Activated T-helper 1 cell treated with anti-CD3 and anti-CD28 coated beads, Interleukin-12 subunit alpha, Interleukin-12 subunit beta, Interleukin-2, Interleukin-4 antibody, amounts not matched to agents 30 ng/mL and 10 ng/mL and 1 ng/mL, durations not matched to agents 14 hours and 24 hours and 36 hours (primary cell): Measurements from ENCODE around the gene SESN3. TPM values are rescaled to one million over a fixed set of nuclear protein-coding genes. Genes with fewer than 3 reads are reported as not detected.

ENCODE experiments used
- DNase-seq: peaks from one replicate; pipeline ENCODE4 v3.0.0; 2021; ENCODE audit warnings: low spot score
- H3K27ac Mint-ChIP-seq: one replicate; pipeline ENCODE4 v1.8.0; 2021; ENCODE audit warnings: mild to moderate bottlenecking, mixed read lengths
- H3K27me3 Mint-ChIP-seq: one replicate; pipeline ENCODE4 v1.8.0; 2022; ENCODE audit warnings: mild to moderate bottlenecking, moderate library complexity, mixed read lengths; ENCODE audit not compliant: insufficient read depth
- H3K36me3 Mint-ChIP-seq: one replicate; pipeline ENCODE4 v1.8.0; 2021; ENCODE audit warnings: low read depth, mixed read lengths
- H3K4me1 Mint-ChIP-seq: one replicate; pipeline ENCODE4 v1.8.0; 2021; ENCODE audit warnings: low read depth, mixed read lengths
- H3K4me3 Mint-ChIP-seq: one replicate; pipeline ENCODE4 v1.8.0; 2021; ENCODE audit warnings: mild to moderate bottlenecking, moderate library complexity, mixed read lengths
- H3K9me3 Mint-ChIP-seq: one replicate; pipeline ENCODE4 v1.8.0; 2021; ENCODE audit warnings: mixed read lengths
- intact Hi-C: fragments of 100-400 bp; cut with micrococcal nuclease; formaldehyde crosslinking; loops from one replicate; pipeline ENCODE4 v1.15.1; 2024
- total RNA-seq: library from RNA; stranded (reverse); gene quantifications from 2 replicates; pipeline ENCODE4 v1.2.3, GENCODE V29; 2022

Gene SESN3
- total RNA-seq, 1 donor from 2014 or later, result 62.0 TPM

DNA sequence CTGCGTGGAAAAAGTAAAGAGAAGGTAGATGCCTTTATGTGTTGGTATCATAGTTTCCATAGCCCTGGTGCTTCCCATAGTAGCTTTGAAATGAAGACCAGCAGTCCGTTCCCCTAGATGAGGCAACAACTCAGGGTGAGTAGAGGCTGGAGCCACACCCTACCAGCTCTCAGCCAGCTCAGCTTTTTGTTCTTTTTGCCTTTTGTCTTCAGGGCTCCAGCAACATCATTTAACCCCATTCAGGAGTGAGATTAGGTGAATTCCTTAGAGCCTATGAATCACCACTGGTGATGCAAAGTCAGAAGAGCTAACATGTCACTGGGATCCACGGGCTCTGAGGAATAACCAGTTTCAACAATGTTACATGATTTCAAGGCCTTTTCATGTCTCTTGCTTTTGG, 14.0 kb upstream of the SESN3 start:
- H3K9me3 Mint-ChIP-seq, result no peaks in the 10 kb centered on the region
- H3K27ac Mint-ChIP-seq, result no peak overlapping the region
- H3K4me1 Mint-ChIP-seq, result peaks cover 14% of the 10 kb centered on the region
- no peak overlapping the region for H3K4me3 Mint-ChIP-seq
- H3K27me3 Mint-ChIP-seq, result peaks cover 8% of the 10 kb centered on the region
- intact Hi-C loops, result no loop called here
- DNase-seq, result no peak
- no peaks in the 10 kb centered on the region for H3K36me3 Mint-ChIP-seq

- Mint-ChIP-seq H3K4me3 (no peak overlapping the region), H3K9me3 (no peaks in the 10 kb centered on the region), H3K27ac (no peak overlapping the region), H3K36me3 (no peaks in the 10 kb centered on the region), H3K27me3 (peaks cover 3% of the 10 kb centered on the region), H3K4me1 (peaks cover 8% of the 10 kb centered on the region)
- intact Hi-C loops, result no loop called here
- DNase-seq, result no peak
Observed at GRCh38 chr11:95243673-95244072, 12.7 kb upstream of the SESN3 start.

- Mint-ChIP-seq H3K4me3 (no peak overlapping the region), H3K27me3 (peaks cover 2% of the 10 kb centered on the region), H3K36me3 (no peaks in the 10 kb centered on the region), H3K4me1 (peaks cover 7% of the 10 kb centered on the region), H3K9me3 (no peaks in the 10 kb centered on the region), H3K27ac (no peak overlapping the region)
- intact Hi-C loops, result no loop called here
- no peak for DNase-seq
Observed at GRCh38 chr11:95242845-95243605, 12.0 kb upstream of the SESN3 start.

DNA sequence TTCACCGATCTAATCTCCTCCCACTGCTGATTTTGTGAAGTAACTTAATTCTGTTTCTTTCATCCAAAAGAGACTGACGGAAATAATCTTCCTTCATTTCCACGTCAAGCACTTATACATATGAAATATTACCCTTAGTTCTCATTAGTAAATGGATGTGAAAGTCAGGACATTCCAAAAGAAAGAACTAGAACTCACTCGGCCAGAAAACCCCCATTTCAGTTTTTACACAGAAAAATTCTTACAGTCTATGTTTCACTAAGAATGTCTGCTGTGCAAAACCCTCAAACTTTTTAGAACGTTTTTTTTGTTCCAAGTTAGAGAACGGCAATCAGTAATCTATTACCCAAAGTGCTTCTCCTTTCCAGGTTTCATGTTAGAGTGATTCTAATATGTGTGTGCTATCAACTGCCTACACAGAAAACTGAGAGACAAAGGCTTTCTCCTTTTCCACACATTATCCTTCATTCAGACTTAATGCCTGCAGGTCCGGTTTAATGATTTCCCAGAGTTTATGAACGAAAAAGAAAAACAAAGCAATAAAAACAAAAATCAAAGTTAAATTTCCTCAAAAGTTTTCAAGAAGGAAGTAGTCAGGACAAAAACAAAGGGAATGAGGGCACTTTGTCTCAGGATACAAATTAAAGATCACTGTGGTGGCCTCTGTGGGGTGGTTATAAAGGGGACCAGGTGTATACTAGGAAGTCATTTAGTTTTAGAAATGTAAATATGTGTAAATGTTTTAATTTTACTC, 11.3 kb upstream of the SESN3 start:
- H3K27ac Mint-ChIP-seq, result no peak overlapping the region
- H3K36me3 Mint-ChIP-seq, result no peaks in the 10 kb centered on the region
- H3K4me1 Mint-ChIP-seq, result peaks cover 7% of the 10 kb centered on the region
- DNase-seq, result no peak
- peaks cover 2% of the 10 kb centered on the region for H3K27me3 Mint-ChIP-seq
- intact Hi-C loops, result no loop called here
- H3K9me3 Mint-ChIP-seq, result no peaks in the 10 kb centered on the region
- no peak overlapping the region for H3K4me3 Mint-ChIP-seq

DNA sequence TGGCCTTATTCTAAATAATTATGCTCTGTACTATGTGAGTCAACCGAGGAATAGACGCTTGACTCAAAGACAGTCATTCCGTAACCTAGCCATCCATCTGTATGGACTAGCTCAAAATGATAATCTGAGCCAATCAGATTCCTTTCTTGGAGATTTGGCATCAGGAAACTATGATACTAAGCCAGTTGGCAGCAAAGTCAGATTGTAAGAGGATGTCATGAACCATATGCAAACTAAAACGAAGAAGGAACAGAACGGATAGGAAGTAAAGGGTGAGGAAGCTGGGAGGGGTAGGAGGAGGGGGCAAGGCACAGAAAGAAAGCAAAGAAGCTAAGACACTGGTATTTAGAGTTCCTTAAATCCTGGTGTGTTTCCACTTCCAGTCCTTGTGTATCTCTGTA, 10.7 kb upstream of the SESN3 start:
- H3K4me3 Mint-ChIP-seq, result no peak overlapping the region
- no peak for DNase-seq
- peaks cover 7% of the 10 kb centered on the region for H3K4me1 Mint-ChIP-seq
- intact Hi-C loops, result no loop called here
- no peak overlapping the region for H3K27ac Mint-ChIP-seq
- no peaks in the 10 kb centered on the region for H3K36me3 Mint-ChIP-seq
- no peaks in the 10 kb centered on the region for H3K9me3 Mint-ChIP-seq
- H3K27me3 Mint-ChIP-seq, result peaks cover 2% of the 10 kb centered on the region

DNA sequence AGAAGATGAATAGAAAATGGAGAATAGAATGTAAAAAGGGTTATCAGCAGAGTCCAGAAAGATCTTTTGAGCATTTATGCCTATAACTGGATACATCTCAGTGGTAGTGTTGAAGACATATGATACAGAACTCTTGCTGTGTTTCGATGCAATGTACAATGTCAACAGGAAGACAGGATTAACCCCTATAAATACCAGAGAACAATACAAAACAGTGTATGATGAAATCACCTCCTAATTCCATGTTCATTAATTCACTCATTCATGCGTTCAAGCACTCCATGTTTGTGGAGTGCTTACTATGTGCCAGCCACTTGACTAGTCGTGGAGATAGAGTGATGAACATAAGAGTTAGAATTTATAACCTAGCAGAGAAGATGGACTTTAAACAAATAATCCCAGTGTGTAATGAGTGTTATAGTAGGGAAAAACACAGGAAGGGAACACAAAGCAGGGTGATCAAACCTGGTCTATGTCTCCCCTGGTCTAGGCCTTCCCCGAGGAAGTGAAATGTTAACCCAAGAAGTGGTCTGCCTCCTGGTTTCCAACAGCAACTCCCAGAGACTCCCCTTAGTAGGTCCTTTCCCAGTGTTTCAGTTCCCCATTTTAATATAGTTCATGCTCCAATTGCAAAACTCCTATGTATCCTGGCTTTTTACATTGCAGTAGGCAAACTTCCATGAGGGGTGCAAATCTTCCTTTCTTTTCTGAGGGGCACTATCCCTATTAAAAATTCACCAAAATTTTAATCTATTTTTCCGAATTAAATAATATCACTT, 9.1 kb upstream of the SESN3 start:
- no peak overlapping the region for H3K27ac Mint-ChIP-seq
- DNase-seq, result no peak
- no peak overlapping the region for H3K4me3 Mint-ChIP-seq
- H3K4me1 Mint-ChIP-seq, result peaks cover 3% of the 10 kb centered on the region
- H3K9me3 Mint-ChIP-seq, result no peaks in the 10 kb centered on the region
- intact Hi-C loops, result no loop called here
- H3K27me3 Mint-ChIP-seq, result peaks cover 2% of the 10 kb centered on the region
- no peaks in the 10 kb centered on the region for H3K36me3 Mint-ChIP-seq

- Mint-ChIP-seq H3K4me1 (peaks cover 17% of the 10 kb centered on the region), H3K9me3 (no peaks in the 10 kb centered on the region), H3K27ac (peak overlapping the region; percentile 3), H3K27me3 (peaks cover 2% of the 10 kb centered on the region), H3K36me3 (peaks cover 4% of the 10 kb centered on the region), H3K4me3 (no peak overlapping the region)
- intact Hi-C loops, result loop anchor here (1.0 to 5.0 kb wide), 4 partner anchors 65 to 1105 kb away; partner anchors contain the start of genes CWC15, KDM4D and PANX1
- DNase-seq, result no peak
Observed at GRCh38 chr11:95232666-95233065, 1.7 kb upstream of the SESN3 start.

DNA sequence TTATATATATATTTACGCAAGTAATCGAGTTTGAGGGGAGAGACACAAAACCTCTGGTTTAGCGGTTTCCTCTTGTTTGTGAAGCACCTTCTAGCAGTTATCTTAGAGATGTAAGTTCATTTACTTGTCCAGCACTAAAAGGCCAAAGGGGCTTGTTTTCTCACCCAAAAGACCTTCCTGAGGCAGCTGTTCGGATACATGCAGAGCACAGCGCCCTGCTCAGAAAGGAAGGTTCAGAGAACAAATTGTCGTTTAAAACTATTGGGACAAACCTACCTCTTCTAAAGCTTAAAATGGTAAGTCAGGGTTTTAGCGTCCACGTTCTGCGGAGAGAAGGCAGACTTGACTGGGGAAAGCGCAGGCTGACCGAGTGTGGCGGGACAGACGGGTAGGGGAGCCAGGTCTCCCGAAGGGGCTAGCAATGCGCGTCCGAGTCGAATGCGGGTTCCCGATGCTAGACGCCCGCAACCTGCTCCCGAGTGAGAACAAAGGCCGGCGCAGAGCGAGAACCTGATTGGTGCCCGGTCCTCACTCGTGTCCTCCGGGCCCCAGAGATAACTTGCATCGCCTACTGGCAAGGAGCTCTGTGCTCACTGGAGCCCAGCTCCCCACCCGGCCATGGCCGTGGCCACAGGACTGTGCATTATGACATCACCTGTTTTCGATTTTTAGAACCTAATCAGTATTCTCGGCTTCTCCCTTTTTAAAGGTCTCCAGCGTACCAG, 1.0 kb upstream of the SESN3 start:
- no peak overlapping the region for H3K27ac Mint-ChIP-seq
- H3K4me1 Mint-ChIP-seq, result peaks cover 17% of the 10 kb centered on the region
- peak; percentile 48 for DNase-seq
- H3K4me3 Mint-ChIP-seq, result no peak overlapping the region
- H3K9me3 Mint-ChIP-seq, result no peaks in the 10 kb centered on the region
- peaks cover 4% of the 10 kb centered on the region for H3K36me3 Mint-ChIP-seq
- intact Hi-C loops, result loop anchor here (1.0 to 5.0 kb wide), 13 partner anchors 22 to 1157 kb away; partner anchors contain the start of genes CCDC82, CWC15, ENDOD1 and FAM76B
- H3K27me3 Mint-ChIP-seq, result peaks cover 2% of the 10 kb centered on the region

GRCh38 chr11:95230810-95231126, 234 bp downstream of the SESN3 start:
- DNase-seq, result no peak
- peaks cover 23% of the 10 kb centered on the region for H3K4me1 Mint-ChIP-seq
- H3K27ac Mint-ChIP-seq, result no peak overlapping the region
- H3K27me3 Mint-ChIP-seq, result peaks cover 2% of the 10 kb centered on the region
- peak overlapping the region; percentile 96 for H3K4me3 Mint-ChIP-seq
- peaks cover 9% of the 10 kb centered on the region for H3K36me3 Mint-ChIP-seq
- intact Hi-C loops, result loop anchor here (1.0 to 5.0 kb wide), 15 partner anchors 24 to 1159 kb away; partner anchors contain the start of genes CCDC82, CWC15, ENDOD1 and FAM76B
- no peaks in the 10 kb centered on the region for H3K9me3 Mint-ChIP-seq

- intact Hi-C loops, result loop anchor here (1.0 to 5.0 kb wide), 8 partner anchors 67 to 1103 kb away; partner anchors contain the start of genes CWC15, KDM4D and PANX1
- H3K9me3 Mint-ChIP-seq, result no peaks in the 10 kb centered on the region
- peaks cover 9% of the 10 kb centered on the region for H3K36me3 Mint-ChIP-seq
- peak overlapping the region; percentile 96 for H3K4me3 Mint-ChIP-seq
- peaks cover 2% of the 10 kb centered on the region for H3K27me3 Mint-ChIP-seq
- H3K4me1 Mint-ChIP-seq, result peaks cover 23% of the 10 kb centered on the region
- H3K27ac Mint-ChIP-seq, result peak overlapping the region; percentile 88
- peak; percentile 15 for DNase-seq
Observed at GRCh38 chr11:95229993-95230809, 801 bp downstream of the SESN3 start.

DNA sequence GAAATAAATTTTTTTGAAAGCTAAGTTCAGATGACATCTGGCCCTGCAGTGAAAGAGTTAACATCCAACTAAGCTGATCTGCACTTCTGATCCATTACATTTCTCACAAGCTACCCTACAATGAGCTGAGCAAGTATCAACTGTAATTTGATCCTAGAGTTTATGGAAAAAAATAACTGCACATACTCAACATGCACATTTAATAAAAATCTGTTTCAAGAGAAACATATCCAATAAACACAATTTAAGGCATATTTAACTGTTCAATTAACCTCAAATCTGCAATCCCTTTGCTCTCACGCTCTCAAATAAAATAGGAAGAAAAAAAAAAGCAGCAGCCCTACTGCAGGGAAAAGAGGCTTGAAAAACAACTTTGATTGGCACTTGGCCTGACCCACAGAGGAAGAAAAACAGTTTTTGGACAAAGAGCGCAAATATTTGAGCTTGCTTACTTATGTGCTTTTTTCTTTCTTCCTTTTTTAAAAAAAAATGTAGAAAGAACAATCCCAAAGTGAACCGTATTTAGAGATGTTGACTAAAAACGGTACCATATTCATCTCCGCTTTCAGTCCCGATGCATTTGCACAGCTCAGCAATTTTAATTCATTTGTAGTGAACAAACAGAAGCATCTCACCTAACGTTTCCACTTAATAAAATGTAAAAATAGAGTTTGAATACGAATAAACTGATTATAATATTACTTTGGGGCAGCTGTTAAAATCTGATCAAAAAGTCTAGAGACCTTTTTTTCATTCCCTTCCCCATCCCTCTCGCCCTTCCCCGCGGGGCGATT, 1.6 kb downstream of the SESN3 start:
- Mint-ChIP-seq H3K9me3 (no peaks in the 10 kb centered on the region), H3K27ac (peak overlapping the region; percentile 88), H3K4me3 (peak overlapping the region; percentile 96), H3K36me3 (peaks cover 9% of the 10 kb centered on the region), H3K4me1 (peaks cover 23% of the 10 kb centered on the region), H3K27me3 (no peaks in the 10 kb centered on the region)
- intact Hi-C loops, result no loop called here
- DNase-seq, result no peak
